ENCODE measurements around the gene DCP1B. TPM values are rescaled to one million over a fixed set of nuclear protein-coding genes. Genes with fewer than 3 reads are reported as not detected.

Gene DCP1B
- total and polyA plus RNA-seq, 11 donors, result 1.3 to 5.7 (median 2.4) TPM

DNA sequence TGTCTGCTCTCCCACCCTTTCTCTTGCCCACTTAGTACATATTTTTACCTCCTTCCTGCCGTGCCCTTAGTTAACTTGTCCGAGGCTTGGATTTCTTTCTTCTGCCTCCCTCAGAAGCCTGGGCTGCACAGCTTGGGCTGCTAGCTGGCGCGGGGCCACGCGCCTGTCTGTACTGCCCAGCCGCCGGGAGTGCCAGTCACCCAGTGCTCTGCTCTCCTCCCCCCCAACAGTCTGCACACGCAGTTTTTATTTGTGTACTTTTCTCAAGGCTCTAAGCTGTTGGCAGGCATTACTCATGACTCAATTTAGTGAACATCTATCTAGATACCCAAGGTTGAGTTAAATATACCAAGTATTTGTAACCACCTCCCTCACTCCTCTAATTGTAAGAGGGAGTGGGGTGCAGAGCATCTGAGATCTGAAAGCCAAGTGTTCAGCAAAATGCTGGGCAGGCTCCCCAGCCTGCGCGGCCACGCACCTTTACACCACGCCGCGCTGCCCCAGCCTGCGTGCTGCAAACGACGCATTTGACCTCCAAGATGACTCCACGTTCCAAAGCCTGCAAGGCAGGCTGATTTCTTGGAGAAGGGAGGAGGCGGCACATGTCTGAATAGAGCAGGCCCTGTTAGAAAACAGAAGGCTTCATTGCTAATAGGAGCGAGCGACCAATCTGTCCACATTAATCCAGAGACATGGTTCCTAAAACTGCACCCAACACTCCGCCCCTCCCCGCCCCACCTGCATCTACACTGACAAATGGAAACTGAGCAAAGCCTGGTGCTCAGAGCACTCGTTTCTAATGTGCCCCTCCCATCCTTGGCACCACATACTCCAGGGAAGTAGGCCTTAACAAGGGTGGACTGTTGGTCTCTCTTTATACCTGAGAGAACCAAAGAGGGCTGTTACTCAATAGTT lies 67.6 kb downstream of the DCP1B start:
- no peaks in the 10 kb centered on the region for H3K27me3 ChIP-seq
- peaks cover 0 to 33% (median 11%) of the 10 kb centered on the region in 9 donors for H3K36me3 ChIP-seq
- peak overlapping the region in 9 of 12 donors; percentile 23 to 88 (median 55) for H3K27ac ChIP-seq
- peaks cover 0 to 50% (median 10%) of the 10 kb centered on the region in 12 donors for H3K4me1 ChIP-seq
- TF ChIP-seq, protein P1, sequence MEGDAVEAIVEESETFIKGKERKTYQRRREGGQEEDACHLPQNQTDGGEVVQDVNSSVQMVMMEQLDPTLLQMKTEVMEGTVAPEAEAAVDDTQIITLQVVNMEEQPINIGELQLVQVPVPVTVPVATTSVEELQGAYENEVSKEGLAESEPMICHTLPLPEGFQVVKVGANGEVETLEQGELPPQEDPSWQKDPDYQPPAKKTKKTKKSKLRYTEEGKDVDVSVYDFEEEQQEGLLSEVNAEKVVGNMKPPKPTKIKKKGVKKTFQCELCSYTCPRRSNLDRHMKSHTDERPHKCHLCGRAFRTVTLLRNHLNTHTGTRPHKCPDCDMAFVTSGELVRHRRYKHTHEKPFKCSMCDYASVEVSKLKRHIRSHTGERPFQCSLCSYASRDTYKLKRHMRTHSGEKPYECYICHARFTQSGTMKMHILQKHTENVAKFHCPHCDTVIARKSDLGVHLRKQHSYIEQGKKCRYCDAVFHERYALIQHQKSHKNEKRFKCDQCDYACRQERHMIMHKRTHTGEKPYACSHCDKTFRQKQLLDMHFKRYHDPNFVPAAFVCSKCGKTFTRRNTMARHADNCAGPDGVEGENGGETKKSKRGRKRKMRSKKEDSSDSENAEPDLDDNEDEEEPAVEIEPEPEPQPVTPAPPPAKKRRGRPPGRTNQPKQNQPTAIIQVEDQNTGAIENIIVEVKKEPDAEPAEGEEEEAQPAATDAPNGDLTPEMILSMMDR (IDR thresholded peaks at IDR 0.05), result no peak
- TF ChIP-seq POLR2A (IDR thresholded peaks at IDR 0.05), result no peak
- 68 to 80% (median 69%) methylated on average over 25 of the region's 25 CpGs for WGBS, 4 donors
- peak overlapping the region in 1 of 12 donors; percentile 3 for H3K4me3 ChIP-seq
- H3K9me3 ChIP-seq, result no peaks in the 10 kb centered on the region
- peak; percentile 78 to 86 (median 82) for ATAC-seq
- peak in 4 of 5 donors; percentile 60 to 89 (median 74) for DNase-seq
- intact Hi-C loops (cut with DNase I), result loop anchor here in 7 of 10 donors (2.0 to 5.0 kb wide), 4 partner anchors 284 to 304 kb away; no protein-coding TSS in a partner anchor

DNA sequence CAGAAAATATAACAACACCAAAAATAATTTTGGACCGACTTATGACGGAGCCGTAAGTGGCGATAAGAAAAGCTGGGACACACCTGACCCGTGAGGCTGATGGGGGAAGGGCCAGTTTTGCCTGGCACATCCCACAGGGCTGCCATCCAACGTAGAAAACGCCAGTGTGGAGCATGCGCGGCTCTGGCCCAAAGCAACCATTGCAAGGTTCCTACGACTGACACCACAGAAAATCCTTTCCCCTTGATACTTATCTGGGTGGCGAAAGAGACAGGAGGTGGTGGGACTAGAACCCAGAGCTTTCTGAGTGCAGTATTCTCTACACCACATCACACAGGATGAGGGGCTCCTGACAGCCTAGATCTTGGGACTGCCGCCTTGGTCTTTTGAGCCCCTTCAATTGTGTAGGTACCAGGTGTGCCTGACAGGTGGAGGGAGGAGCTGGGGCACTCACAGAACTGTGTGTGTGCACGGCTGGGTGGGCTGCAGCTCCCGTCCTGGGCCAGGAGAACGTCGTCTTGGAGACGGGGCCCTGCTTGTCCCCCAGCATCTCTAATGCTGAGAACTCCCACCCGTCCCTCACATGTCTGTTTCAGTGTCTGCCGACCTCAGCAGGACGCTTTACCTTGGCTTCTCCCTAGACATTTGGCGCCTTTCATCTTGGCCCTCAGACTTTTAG lies 68.4 kb downstream of the DCP1B start:
- DNase-seq, result peak in 1 of 5 donors; percentile 83

DNA sequence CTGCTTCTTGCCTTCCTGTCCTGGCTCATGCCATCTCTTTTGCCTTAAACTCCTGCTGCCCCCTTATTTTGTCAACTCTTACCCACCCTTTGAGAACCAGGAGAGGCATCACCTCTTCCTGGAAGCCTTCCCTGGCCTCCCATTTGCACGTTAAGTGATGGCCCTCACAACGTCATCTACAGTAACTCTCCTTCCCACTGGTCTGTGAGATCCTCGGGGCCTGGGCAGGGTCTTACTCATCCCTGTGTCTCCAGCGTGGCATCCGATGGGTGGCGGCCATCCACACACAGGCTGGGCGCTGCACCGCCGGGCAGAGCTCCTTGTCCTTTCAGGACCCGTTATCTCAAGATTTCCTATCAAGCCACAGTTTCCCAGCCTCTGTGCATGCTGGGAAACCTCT lies 69.0 kb downstream of the DCP1B start:
- Histone ChIP-seq H3K36me3 (peaks cover 0 to 22% (median 0%) of the 10 kb centered on the region in 9 donors), H3K27ac (peak overlapping the region in 1 of 12 donors; percentile 88), H3K4me1 (peaks cover 0 to 52% (median 10%) of the 10 kb centered on the region in 12 donors), H3K4me3 (peak overlapping the region in 1 of 12 donors; percentile 3), H3K27me3 (no peaks in the 10 kb centered on the region), H3K9me3 (no peaks in the 10 kb centered on the region)
- intact Hi-C loops (cut with DNase I), result loop anchor here in 8 of 10 donors (2.0 to 5.0 kb wide), 4 partner anchors 283 to 303 kb away; no protein-coding TSS in a partner anchor
- ATAC-seq (peak in 1 of 4 donors; percentile 1), DNase-seq (peak in 1 of 5 donors; percentile 59)
- 59 to 78% (median 71%) methylated on average over 10 of the region's 10 CpGs for WGBS, 4 donors
- no peak for TF ChIP-seq POLR2A (IDR thresholded peaks at IDR 0.05)
- TF ChIP-seq, protein P1 (IDR thresholded peaks at IDR 0.05), result no peak

More for the DNA sequence above, 68.4 kb downstream of the DCP1B start:
- intact Hi-C loops (cut with DNase I), result loop anchor here in 8 of 10 donors (2.0 to 5.0 kb wide), 5 partner anchors 284 to 304 kb away; no protein-coding TSS in a partner anchor
- peak overlapping the region in 1 of 12 donors; percentile 3 for H3K4me3 ChIP-seq
- peak overlapping the region in 9 of 12 donors; percentile 23 to 88 (median 55) for H3K27ac ChIP-seq
- WGBS, 4 donors, result 59 to 69% (median 68%) methylated on average over 21 of the region's 21 CpGs
- peaks cover 0 to 27% (median 4%) of the 10 kb centered on the region in 9 donors for H3K36me3 ChIP-seq
- TF ChIP-seq, protein P1 (IDR thresholded peaks at IDR 0.05), result no peak
- no peak for TF ChIP-seq POLR2A (IDR thresholded peaks at IDR 0.05)
- peak; percentile 33 to 72 (median 50) for ATAC-seq
- H3K9me3 ChIP-seq, result no peaks in the 10 kb centered on the region
- H3K27me3 ChIP-seq, result no peaks in the 10 kb centered on the region
- H3K4me1 ChIP-seq, result peaks cover 0 to 52% (median 10%) of the 10 kb centered on the region in 12 donors
